ENCODE results near the gene ASPG.

Gene ASPG

GRCh38 chr14:104073764-104074163, 11.7 kb upstream of the ASPG start:
- in situ Hi-C loops (cut with MboI; ENCODE audit: low sequenced_read_pairs): no loop called here

- in situ Hi-C loops (cut with MboI; ENCODE audit: low sequenced_read_pairs): loop anchor here (25.0 kb wide), 1 partner anchor 562 kb away; no protein-coding TSS in a partner anchor
Measured at GRCh38 chr14:104075530-104076151, 9.9 kb upstream of the ASPG start.

GRCh38 chr14:104076743-104077142, 8.8 kb upstream of the ASPG start:
- in situ Hi-C loops (cut with MboI; ENCODE audit: low sequenced_read_pairs): loop anchor here (25.0 kb wide), 1 partner anchor 561 kb away; no protein-coding TSS in a partner anchor

GRCh38 chr14:104078031-104078455, 7.5 kb upstream of the ASPG start:
- in situ Hi-C loops (cut with MboI; ENCODE audit: low sequenced_read_pairs): loop anchor here (25.0 kb wide), 1 partner anchor 559 kb away; no protein-coding TSS in a partner anchor

- in situ Hi-C loops (cut with MboI; ENCODE audit: low sequenced_read_pairs): loop anchor here (25.0 kb wide), 1 partner anchor 557 kb away; no protein-coding TSS in a partner anchor
Measured at GRCh38 chr14:104080376-104081260, 4.9 kb upstream of the ASPG start.

- in situ Hi-C loops (cut with MboI; ENCODE audit: low sequenced_read_pairs): loop anchor here (25.0 kb wide), 1 partner anchor 556 kb away; no protein-coding TSS in a partner anchor
Measured at GRCh38 chr14:104081261-104081835, 4.2 kb upstream of the ASPG start.

GRCh38 chr14:104081951-104082464, 3.5 kb upstream of the ASPG start:
- in situ Hi-C loops (cut with MboI; ENCODE audit: low sequenced_read_pairs): loop anchor here (25.0 kb wide), 1 partner anchor 555 kb away; no protein-coding TSS in a partner anchor

GRCh38 chr14:104082807-104083206, 2.7 kb upstream of the ASPG start:
- in situ Hi-C loops (cut with MboI; ENCODE audit: low sequenced_read_pairs): loop anchor here (25.0 kb wide), 1 partner anchor 554 kb away; no protein-coding TSS in a partner anchor

GRCh38 chr14:104084251-104085002, 1.1 kb upstream of the ASPG start:
- in situ Hi-C loops (cut with MboI; ENCODE audit: low sequenced_read_pairs): loop anchor here (25.0 kb wide), 1 partner anchor 553 kb away; no protein-coding TSS in a partner anchor

- in situ Hi-C loops (cut with MboI; ENCODE audit: low sequenced_read_pairs): loop anchor here (25.0 kb wide), 1 partner anchor 551 kb away; no protein-coding TSS in a partner anchor
Measured at GRCh38 chr14:104085889-104086201, 345 bp downstream of the ASPG start.

- in situ Hi-C loops (cut with MboI; ENCODE audit: low sequenced_read_pairs): loop anchor here (25.0 kb wide), 1 partner anchor 551 kb away; no protein-coding TSS in a partner anchor
Measured at GRCh38 chr14:104086210-104086660, 735 bp downstream of the ASPG start.

- in situ Hi-C loops (cut with MboI; ENCODE audit: low sequenced_read_pairs): loop anchor here (25.0 kb wide), 1 partner anchor 550 kb away; no protein-coding TSS in a partner anchor
Measured at GRCh38 chr14:104086661-104087461, 1.4 kb downstream of the ASPG start.

GRCh38 chr14:104087505-104087904, 2.0 kb downstream of the ASPG start:
- in situ Hi-C loops (cut with MboI; ENCODE audit: low sequenced_read_pairs): loop anchor here (25.0 kb wide), 1 partner anchor 550 kb away; no protein-coding TSS in a partner anchor

- in situ Hi-C loops (cut with MboI; ENCODE audit: low sequenced_read_pairs): loop anchor here (25.0 kb wide), 1 partner anchor 549 kb away; no protein-coding TSS in a partner anchor
Measured at GRCh38 chr14:104087981-104088850, 2.7 kb downstream of the ASPG start.

GRCh38 chr14:104090071-104090748, 4.7 kb downstream of the ASPG start:
- in situ Hi-C loops (cut with MboI; ENCODE audit: low sequenced_read_pairs): loop anchor here (25.0 kb wide), 1 partner anchor 547 kb away; no protein-coding TSS in a partner anchor

- in situ Hi-C loops (cut with MboI; ENCODE audit: low sequenced_read_pairs): loop anchor here (25.0 kb wide), 1 partner anchor 546 kb away; no protein-coding TSS in a partner anchor
Measured at GRCh38 chr14:104091061-104091926, 5.8 kb downstream of the ASPG start.

Measured in HL-60/S4 treated with retinoic acid at 250 ng/mL for 4 days and 3 days (cell line).